Spleen (tissue), 7 donors: ENCODE results near the gene TMEM121.

Experiments used
- POLR2A ChIP-seq, 3 donors: fragments of 450-650 bp; IDR thresholded peaks; one replicate each; pipeline ENCODE4 v1.5.1; 2017; ENCODE audit warnings: antibody characterized with exemption in 3 of 3, mild to moderate bottlenecking in 1 of 3
- POLR2AphosphoS5 ChIP-seq, 3 donors: sonication (generic); formaldehyde crosslinking; IDR thresholded peaks; one replicate each; pipeline ENCODE4 v1.5.1; 2017; ENCODE audit warnings: antibody characterized with exemption in 3 of 3
- TF ChIP-seq, protein P1 (sequence below), 11 experiments: fragments of 200-600 bp in 7 of 11; fragments of 450-650 bp in 4 of 11; sonication (generic) in 4 of 11; IDR thresholded peaks in 8 of 11; conservative IDR thresholded peaks in 3 of 11; 1 replicate in 7 of 11; 2 replicates in 4 of 11; pipeline versions ENCODE4 v1.4.0 to v1.8.0; 2016 to 2021; ENCODE audit warnings: antibody characterized with exemption in 11 of 11, inconsistent platforms in 4 of 11, mild to moderate bottlenecking in 1 of 11
- donor health status: DM: no; HTN: no; CAD: no; lungs with moderate emphysema.
- donor health status: DM: no; HTN: no; CAD: no.
- donor health status: DM: no; HTN: no; CAD: no.

- TF ChIP-seq, protein P1, sequence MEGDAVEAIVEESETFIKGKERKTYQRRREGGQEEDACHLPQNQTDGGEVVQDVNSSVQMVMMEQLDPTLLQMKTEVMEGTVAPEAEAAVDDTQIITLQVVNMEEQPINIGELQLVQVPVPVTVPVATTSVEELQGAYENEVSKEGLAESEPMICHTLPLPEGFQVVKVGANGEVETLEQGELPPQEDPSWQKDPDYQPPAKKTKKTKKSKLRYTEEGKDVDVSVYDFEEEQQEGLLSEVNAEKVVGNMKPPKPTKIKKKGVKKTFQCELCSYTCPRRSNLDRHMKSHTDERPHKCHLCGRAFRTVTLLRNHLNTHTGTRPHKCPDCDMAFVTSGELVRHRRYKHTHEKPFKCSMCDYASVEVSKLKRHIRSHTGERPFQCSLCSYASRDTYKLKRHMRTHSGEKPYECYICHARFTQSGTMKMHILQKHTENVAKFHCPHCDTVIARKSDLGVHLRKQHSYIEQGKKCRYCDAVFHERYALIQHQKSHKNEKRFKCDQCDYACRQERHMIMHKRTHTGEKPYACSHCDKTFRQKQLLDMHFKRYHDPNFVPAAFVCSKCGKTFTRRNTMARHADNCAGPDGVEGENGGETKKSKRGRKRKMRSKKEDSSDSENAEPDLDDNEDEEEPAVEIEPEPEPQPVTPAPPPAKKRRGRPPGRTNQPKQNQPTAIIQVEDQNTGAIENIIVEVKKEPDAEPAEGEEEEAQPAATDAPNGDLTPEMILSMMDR (IDR thresholded peaks at IDR 0.05 in 8 of 11, conservative IDR thresholded peaks at IDR 0.05 in 3 of 11), result no peak
- TF ChIP-seq POLR2A (IDR thresholded peaks at IDR 0.05) (no peak), POLR2AphosphoS5 (IDR thresholded peaks at IDR 0.05) (no peak)
Measured at GRCh38 chr14:105507247-105507646, 19.1 kb upstream of the TMEM121 start.
